Measurements from ENCODE around the gene HGF.

Gene HGF

DNA sequence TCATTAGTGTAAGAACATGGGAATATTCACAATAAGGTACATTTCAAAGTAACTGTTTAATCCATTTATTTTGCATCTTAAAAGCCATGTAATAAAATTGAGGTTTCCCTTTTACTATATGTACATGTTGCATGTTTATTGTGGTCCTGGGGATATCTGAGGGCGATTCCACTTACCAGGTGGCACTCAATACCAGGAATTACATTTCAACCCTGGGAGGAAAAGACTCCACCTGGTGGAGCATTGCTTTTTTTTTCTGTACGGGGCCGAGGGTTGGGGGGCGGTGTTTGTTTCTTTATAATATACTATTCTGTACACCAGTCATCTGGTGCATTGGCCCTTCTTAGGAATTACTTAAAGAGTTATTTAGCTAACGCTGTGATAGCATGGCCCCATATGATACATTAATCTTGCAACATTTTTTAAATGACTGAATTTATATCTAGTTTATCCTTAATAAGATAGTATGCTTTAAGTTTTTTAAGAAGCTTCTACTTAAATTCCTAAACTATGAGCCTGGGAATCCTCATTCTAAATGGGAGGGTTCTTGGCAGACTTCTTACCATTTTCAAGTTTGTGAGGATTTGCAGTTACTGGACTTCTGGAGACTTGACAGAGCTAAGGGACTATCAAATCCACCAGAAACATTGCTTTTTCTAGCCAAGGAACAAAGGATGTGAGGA is 7.2 kb upstream of the HGF start:
- Histone ChIP-seq H3K4me3 (ENCODE audit: low read length, poor library complexity, severe bottlenecking) (no peak overlapping the region), H4K20me1 (ENCODE audit: insufficient read depth, low read length, poor library complexity, severe bottlenecking) (no peaks in the 10 kb centered on the region), H3K9me2 (replicated peaks; ENCODE audit: low read depth, low read length) (no peaks in the 10 kb centered on the region), H3F3A (ENCODE audit: low read depth) (no peaks in the 10 kb centered on the region), H3K79me2 (ENCODE audit: insufficient read depth, low read length) (no peaks in the 10 kb centered on the region), H3K4me2 (ENCODE audit: low read depth, low read length, poor library complexity, severe bottlenecking) (no peak overlapping the region), H3K9ac (ENCODE audit: low read depth, low read length, poor library complexity, severe bottlenecking) (no peak overlapping the region), H2AFZ (ENCODE audit: low read length) (no peak overlapping the region), H3K27me3 (ENCODE audit: insufficient read depth, low read length, poor library complexity, severe bottlenecking) (no peaks in the 10 kb centered on the region), H3K4me1 (ENCODE audit: insufficient read depth, low read length, poor library complexity, severe bottlenecking) (peaks cover 9% of the 10 kb centered on the region), H3K36me3 (ENCODE audit: insufficient read depth, low read length) (no peaks in the 10 kb centered on the region), H3K9me3 (ENCODE audit: insufficient read depth, low read depth, low read length) (no peaks in the 10 kb centered on the region)
- TF ChIP-seq EZH2phosphoT487 (IDR thresholded peaks at IDR 0.05; ENCODE audit: borderline replicate concordance): no peak
- TF ChIP-seq, protein P1, sequence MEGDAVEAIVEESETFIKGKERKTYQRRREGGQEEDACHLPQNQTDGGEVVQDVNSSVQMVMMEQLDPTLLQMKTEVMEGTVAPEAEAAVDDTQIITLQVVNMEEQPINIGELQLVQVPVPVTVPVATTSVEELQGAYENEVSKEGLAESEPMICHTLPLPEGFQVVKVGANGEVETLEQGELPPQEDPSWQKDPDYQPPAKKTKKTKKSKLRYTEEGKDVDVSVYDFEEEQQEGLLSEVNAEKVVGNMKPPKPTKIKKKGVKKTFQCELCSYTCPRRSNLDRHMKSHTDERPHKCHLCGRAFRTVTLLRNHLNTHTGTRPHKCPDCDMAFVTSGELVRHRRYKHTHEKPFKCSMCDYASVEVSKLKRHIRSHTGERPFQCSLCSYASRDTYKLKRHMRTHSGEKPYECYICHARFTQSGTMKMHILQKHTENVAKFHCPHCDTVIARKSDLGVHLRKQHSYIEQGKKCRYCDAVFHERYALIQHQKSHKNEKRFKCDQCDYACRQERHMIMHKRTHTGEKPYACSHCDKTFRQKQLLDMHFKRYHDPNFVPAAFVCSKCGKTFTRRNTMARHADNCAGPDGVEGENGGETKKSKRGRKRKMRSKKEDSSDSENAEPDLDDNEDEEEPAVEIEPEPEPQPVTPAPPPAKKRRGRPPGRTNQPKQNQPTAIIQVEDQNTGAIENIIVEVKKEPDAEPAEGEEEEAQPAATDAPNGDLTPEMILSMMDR (conservative IDR thresholded peaks at IDR 0.05; ENCODE audit: low read length): peak; percentile 50

DNA sequence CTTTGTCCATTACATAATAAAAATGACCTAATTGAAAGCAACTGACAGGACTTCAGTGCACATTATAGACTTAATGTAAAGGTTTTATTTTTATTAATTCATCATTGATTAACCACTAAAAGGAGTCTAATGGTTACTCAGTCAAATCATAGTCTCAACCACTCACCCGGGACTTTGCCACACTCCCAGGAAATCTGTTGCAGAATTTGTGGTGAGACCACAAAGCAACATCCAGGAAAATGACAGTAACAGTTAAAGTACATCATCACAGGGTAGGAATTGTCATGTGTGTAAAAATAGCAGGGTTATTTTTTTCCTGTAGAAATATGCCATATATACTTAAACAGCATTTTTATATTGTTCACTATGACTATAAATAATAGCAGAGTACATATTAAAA is 6.3 kb upstream of the HGF start:
- H3K4me2 ChIP-seq (ENCODE audit: low read depth, low read length, poor library complexity, severe bottlenecking): no peak overlapping the region
- TF ChIP-seq, protein P1 (conservative IDR thresholded peaks at IDR 0.05; ENCODE audit: low read length): no peak
- no peak for TF ChIP-seq EZH2phosphoT487 (IDR thresholded peaks at IDR 0.05; ENCODE audit: borderline replicate concordance)
- no peak overlapping the region for H3K4me3 ChIP-seq (ENCODE audit: low read length, poor library complexity, severe bottlenecking)
- H3K9ac ChIP-seq (ENCODE audit: low read depth, low read length, poor library complexity, severe bottlenecking): no peak overlapping the region
- H4K20me1 ChIP-seq (ENCODE audit: insufficient read depth, low read length, poor library complexity, severe bottlenecking): no peaks in the 10 kb centered on the region
- H3K36me3 ChIP-seq (ENCODE audit: insufficient read depth, low read length): no peaks in the 10 kb centered on the region
- no peaks in the 10 kb centered on the region for H3K9me3 ChIP-seq (ENCODE audit: insufficient read depth, low read depth, low read length)
- no peaks in the 10 kb centered on the region for H3K9me2 ChIP-seq (replicated peaks; ENCODE audit: low read depth, low read length)
- peaks cover 9% of the 10 kb centered on the region for H3K4me1 ChIP-seq (ENCODE audit: insufficient read depth, low read length, poor library complexity, severe bottlenecking)
- no peaks in the 10 kb centered on the region for H3K79me2 ChIP-seq (ENCODE audit: insufficient read depth, low read length)
- H3F3A ChIP-seq (ENCODE audit: low read depth): no peaks in the 10 kb centered on the region
- no peaks in the 10 kb centered on the region for H3K27me3 ChIP-seq (ENCODE audit: insufficient read depth, low read length, poor library complexity, severe bottlenecking)
- H2AFZ ChIP-seq (ENCODE audit: low read length): no peak overlapping the region

DNA sequence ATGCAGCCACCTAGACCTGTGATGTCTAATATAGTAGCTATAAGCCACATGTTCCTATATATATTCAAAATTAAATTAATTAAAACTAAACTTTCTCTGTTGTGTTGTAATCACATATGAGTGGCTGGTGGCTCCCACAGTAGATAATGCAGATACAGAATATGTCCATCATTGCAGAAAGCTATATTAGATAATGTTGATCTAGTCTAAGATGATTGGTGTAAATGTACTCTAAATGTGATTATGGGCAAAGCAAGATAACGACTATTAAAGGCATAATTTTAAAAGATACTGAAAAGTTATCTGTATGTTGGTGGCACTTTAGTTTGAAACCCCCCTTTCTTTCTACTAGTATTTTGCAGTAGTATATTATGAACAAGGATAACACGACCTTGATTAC is 5.7 kb upstream of the HGF start:
- Histone ChIP-seq H2AFZ (ENCODE audit: low read length) (no peak overlapping the region), H3K4me2 (ENCODE audit: low read depth, low read length, poor library complexity, severe bottlenecking) (no peak overlapping the region), H3K9me3 (ENCODE audit: insufficient read depth, low read depth, low read length) (no peaks in the 10 kb centered on the region), H3K9ac (ENCODE audit: low read depth, low read length, poor library complexity, severe bottlenecking) (no peak overlapping the region), H3K4me3 (ENCODE audit: low read length, poor library complexity, severe bottlenecking) (no peak overlapping the region), H3K4me1 (ENCODE audit: insufficient read depth, low read length, poor library complexity, severe bottlenecking) (peaks cover 9% of the 10 kb centered on the region), H3K9me2 (replicated peaks; ENCODE audit: low read depth, low read length) (no peaks in the 10 kb centered on the region), H3K27me3 (ENCODE audit: insufficient read depth, low read length, poor library complexity, severe bottlenecking) (no peaks in the 10 kb centered on the region), H3F3A (ENCODE audit: low read depth) (no peaks in the 10 kb centered on the region), H4K20me1 (ENCODE audit: insufficient read depth, low read length, poor library complexity, severe bottlenecking) (no peaks in the 10 kb centered on the region), H3K36me3 (ENCODE audit: insufficient read depth, low read length) (no peaks in the 10 kb centered on the region), H3K79me2 (ENCODE audit: insufficient read depth, low read length) (no peaks in the 10 kb centered on the region)
- no peak for TF ChIP-seq EZH2phosphoT487 (IDR thresholded peaks at IDR 0.05; ENCODE audit: borderline replicate concordance)
- TF ChIP-seq, protein P1 (conservative IDR thresholded peaks at IDR 0.05; ENCODE audit: low read length): no peak

Measured in Loucy (cell line).